Spleen (tissue), 7 donors: ENCODE measurements around the gene MMP15.

ENCODE experiments used
- POLR2AphosphoS5 ChIP-seq, 3 donors: sonication (generic); formaldehyde crosslinking; IDR thresholded peaks; one replicate each; pipeline ENCODE4 v1.5.1; 2017; ENCODE audit warnings: antibody characterized with exemption in 3 of 3
- TF ChIP-seq, protein P1 (sequence below), 11 experiments: fragments of 200-600 bp in 7 of 11; fragments of 450-650 bp in 4 of 11; sonication (generic) in 4 of 11; IDR thresholded peaks in 8 of 11; conservative IDR thresholded peaks in 3 of 11; 1 replicate in 7 of 11; 2 replicates in 4 of 11; pipeline versions ENCODE4 v1.4.0 to v1.8.0; 2016 to 2021; ENCODE audit warnings: antibody characterized with exemption in 11 of 11, inconsistent platforms in 4 of 11, mild to moderate bottlenecking in 1 of 11
- donor health status: DM: no; HTN: no; CAD: no; lungs with moderate emphysema.
- donor health status: DM: no; HTN: no; CAD: no.
- donor health status: DM: no; HTN: no; CAD: no.

DNA sequence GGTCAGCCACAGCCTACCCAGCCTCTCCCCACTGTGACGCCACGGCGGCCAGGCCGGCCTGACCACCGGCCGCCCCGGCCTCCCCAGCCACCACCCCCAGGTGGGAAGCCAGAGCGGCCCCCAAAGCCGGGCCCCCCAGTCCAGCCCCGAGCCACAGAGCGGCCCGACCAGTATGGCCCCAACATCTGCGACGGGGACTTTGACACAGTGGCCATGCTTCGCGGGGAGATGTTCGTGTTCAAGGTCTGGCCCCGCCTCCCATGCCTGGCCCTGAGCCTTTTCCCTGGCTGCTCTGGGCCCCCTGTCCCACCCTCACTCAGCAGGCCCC lies 16.0 kb downstream of the MMP15 start:
- TF ChIP-seq, protein P1, sequence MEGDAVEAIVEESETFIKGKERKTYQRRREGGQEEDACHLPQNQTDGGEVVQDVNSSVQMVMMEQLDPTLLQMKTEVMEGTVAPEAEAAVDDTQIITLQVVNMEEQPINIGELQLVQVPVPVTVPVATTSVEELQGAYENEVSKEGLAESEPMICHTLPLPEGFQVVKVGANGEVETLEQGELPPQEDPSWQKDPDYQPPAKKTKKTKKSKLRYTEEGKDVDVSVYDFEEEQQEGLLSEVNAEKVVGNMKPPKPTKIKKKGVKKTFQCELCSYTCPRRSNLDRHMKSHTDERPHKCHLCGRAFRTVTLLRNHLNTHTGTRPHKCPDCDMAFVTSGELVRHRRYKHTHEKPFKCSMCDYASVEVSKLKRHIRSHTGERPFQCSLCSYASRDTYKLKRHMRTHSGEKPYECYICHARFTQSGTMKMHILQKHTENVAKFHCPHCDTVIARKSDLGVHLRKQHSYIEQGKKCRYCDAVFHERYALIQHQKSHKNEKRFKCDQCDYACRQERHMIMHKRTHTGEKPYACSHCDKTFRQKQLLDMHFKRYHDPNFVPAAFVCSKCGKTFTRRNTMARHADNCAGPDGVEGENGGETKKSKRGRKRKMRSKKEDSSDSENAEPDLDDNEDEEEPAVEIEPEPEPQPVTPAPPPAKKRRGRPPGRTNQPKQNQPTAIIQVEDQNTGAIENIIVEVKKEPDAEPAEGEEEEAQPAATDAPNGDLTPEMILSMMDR (IDR thresholded peaks at IDR 0.05 in 8 of 11, conservative IDR thresholded peaks at IDR 0.05 in 3 of 11), result no peak
- TF ChIP-seq POLR2AphosphoS5 (IDR thresholded peaks at IDR 0.05), result no peak
